Measurements from ENCODE around the gene GLG1.
"Not testable (repeated sequence)": the region's sequence is repeated elsewhere in the genome, so short reads cannot be mapped to it uniquely, and the experiment has no call there.

The GLG1 gene

GRCh38 chr16:74400238-74400637 is 206.7 kb downstream of the GLG1 start:
- not testable (repeated sequence) for DNase-seq

GRCh38 chr16:74398212-74398895 is 208.6 kb downstream of the GLG1 start:
- DNase-seq: not testable (repeated sequence)
